Hepatocyte (in vitro differentiated cells): ENCODE data around the gene GPX7. TPM values are rescaled to one million over a fixed set of nuclear protein-coding genes. Genes with fewer than 3 reads are reported as not detected.

ENCODE experiments used
- DNase-seq: peaks from one replicate; pipeline ENCODE4 v3.0.0-alpha.2; 2016; ENCODE audit warnings: low spot score
- H2AFZ ChIP-seq: fragments of 200-600 bp; sonication (generic); 2 replicates; pipeline ENCODE4 v1.6.0; 2016; ENCODE audit warnings: antibody characterized with exemption, mild to moderate bottlenecking
- H3K27ac ChIP-seq: fragments of 200-600 bp; sonication (generic); 2 replicates; pipeline ENCODE4 v1.5.1; 2016; ENCODE audit warnings: mild to moderate bottlenecking
- H3K27me3 ChIP-seq: fragments of 200-600 bp; sonication (generic); 2 replicates; pipeline ENCODE4 v1.6.1; 2016
- H3K36me3 ChIP-seq: fragments of 200-600 bp; sonication (generic); replicated peaks from 2 replicates; pipeline ENCODE4 v1.5.1; 2016; ENCODE audit warnings: low read depth; ENCODE audit not compliant: insufficient read depth
- H3K4me1 ChIP-seq: fragments of 200-600 bp; sonication (generic); 2 replicates; pipeline ENCODE4 v1.5.1; 2016; ENCODE audit warnings: mild to moderate bottlenecking, moderate library complexity; ENCODE audit not compliant: insufficient read depth
- H3K4me2 ChIP-seq: fragments of 200-600 bp; sonication (generic); 2 replicates; pipeline ENCODE4 v1.6.0; 2016
- H3K4me3 ChIP-seq: fragments of 200-600 bp; sonication (generic); 2 replicates; pipeline ENCODE4 v1.5.1; 2016; ENCODE audit warnings: mild to moderate bottlenecking
- H3K79me2 ChIP-seq: fragments of 200-600 bp; sonication (generic); 2 replicates; pipeline ENCODE4 v1.6.0; 2017; ENCODE audit warnings: mild to moderate bottlenecking
- H3K9me2 ChIP-seq: fragments of 200-600 bp; sonication (generic); replicated peaks from 2 replicates; pipeline ENCODE4 v1.6.0; 2017; ENCODE audit warnings: mild to moderate bottlenecking; ENCODE audit not compliant: insufficient read depth
- H3K9me3 ChIP-seq: fragments of 200-600 bp; sonication (generic); 2 replicates; pipeline ENCODE4 v1.5.1; 2016; ENCODE audit warnings: low read depth, mild to moderate bottlenecking
- H4K20me1 ChIP-seq: fragments of 200-600 bp; sonication (generic); 2 replicates; pipeline ENCODE4 v1.6.0; 2016; ENCODE audit warnings: mild to moderate bottlenecking; ENCODE audit not compliant: insufficient read depth, poor library complexity, severe bottlenecking
- EZH2 ChIP-seq: fragments of 200-600 bp; sonication (generic); IDR thresholded peaks from 2 replicates; pipeline ENCODE4 v1.6.1; 2016; ENCODE audit warnings: antibody characterized with exemption, mild to moderate bottlenecking, borderline replicate concordance
- EZH2phosphoT487 ChIP-seq: fragments of 200-600 bp; sonication (generic); IDR thresholded peaks from one replicate; pipeline ENCODE4 v1.6.1; 2018; ENCODE audit warnings: antibody characterized with exemption, mild to moderate bottlenecking, low read depth, moderate library complexity; ENCODE audit not compliant: unreplicated experiment, severe bottlenecking
- WGBS: methylation state at CpG from one replicate; pipeline ENCODE4 v1.1.6; 2016; ENCODE audit warnings: low lambda C conversion rate; ENCODE audit errors: missing lambda C conversion rate; 5-methylcytosine and 5-hydroxymethylcytosine counted together
- polyA plus RNA-seq: library from polyadenylated mRNA; unstranded; fragments of >200 nt; fragmentation: Nextera tagmentation; extraction: Ambion mirVana; gene quantifications from 2 replicates; pipeline ENCODE4 v1.2.1, GENCODE V29; 2016
- total RNA-seq: library from RNA; depleted of rRNA; stranded (reverse); fragments of >200 nt; gene quantifications from 2 replicates; pipeline ENCODE4 v1.2.3, GENCODE V29; 2014
- TF ChIP-seq, protein P1 (sequence below): fragments of 200-600 bp; sonication (generic); IDR thresholded peaks from 2 replicates; pipeline ENCODE4 v1.5.1; 2016; ENCODE audit warnings: antibody characterized with exemption, mild to moderate bottlenecking; ENCODE audit not compliant: poor library complexity

The GPX7 gene
- total and polyA plus RNA-seq, 2 experiments from 2014 or later: 56.4 to 78.9 TPM

- no peaks in the 10 kb centered on the region for H3K79me2 ChIP-seq
- H4K20me1 ChIP-seq: no peaks in the 10 kb centered on the region
- H3K4me2 ChIP-seq: no peak overlapping the region
- H3K4me3 ChIP-seq: no peak overlapping the region
- peaks cover 7% of the 10 kb centered on the region for H3K4me1 ChIP-seq
- TF ChIP-seq EZH2phosphoT487: no peak
- TF ChIP-seq, protein P1, sequence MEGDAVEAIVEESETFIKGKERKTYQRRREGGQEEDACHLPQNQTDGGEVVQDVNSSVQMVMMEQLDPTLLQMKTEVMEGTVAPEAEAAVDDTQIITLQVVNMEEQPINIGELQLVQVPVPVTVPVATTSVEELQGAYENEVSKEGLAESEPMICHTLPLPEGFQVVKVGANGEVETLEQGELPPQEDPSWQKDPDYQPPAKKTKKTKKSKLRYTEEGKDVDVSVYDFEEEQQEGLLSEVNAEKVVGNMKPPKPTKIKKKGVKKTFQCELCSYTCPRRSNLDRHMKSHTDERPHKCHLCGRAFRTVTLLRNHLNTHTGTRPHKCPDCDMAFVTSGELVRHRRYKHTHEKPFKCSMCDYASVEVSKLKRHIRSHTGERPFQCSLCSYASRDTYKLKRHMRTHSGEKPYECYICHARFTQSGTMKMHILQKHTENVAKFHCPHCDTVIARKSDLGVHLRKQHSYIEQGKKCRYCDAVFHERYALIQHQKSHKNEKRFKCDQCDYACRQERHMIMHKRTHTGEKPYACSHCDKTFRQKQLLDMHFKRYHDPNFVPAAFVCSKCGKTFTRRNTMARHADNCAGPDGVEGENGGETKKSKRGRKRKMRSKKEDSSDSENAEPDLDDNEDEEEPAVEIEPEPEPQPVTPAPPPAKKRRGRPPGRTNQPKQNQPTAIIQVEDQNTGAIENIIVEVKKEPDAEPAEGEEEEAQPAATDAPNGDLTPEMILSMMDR: no peak
- TF ChIP-seq EZH2: no peak
- H3K9me3 ChIP-seq: no peaks in the 10 kb centered on the region
- H3K9me2 ChIP-seq: no peaks in the 10 kb centered on the region
- WGBS: 89% methylated on average over 4 of the region's 4 CpGs
- H3K27ac ChIP-seq: no peak overlapping the region
- H3K27me3 ChIP-seq: no peaks in the 10 kb centered on the region
- no peak overlapping the region for H2AFZ ChIP-seq
- no peak for DNase-seq
- H3K36me3 ChIP-seq: no peaks in the 10 kb centered on the region
These were observed 39.1 kb downstream of the GPX7 start for GRCh38 chr1:52641307-52641706.

- 75% methylated on average over 6 of the region's 6 CpGs for WGBS
- Histone ChIP-seq H3K27ac (no peak overlapping the region), H2AFZ (no peak overlapping the region), H3K9me2 (no peaks in the 10 kb centered on the region), H3K27me3 (no peaks in the 10 kb centered on the region), H3K4me1 (no peaks in the 10 kb centered on the region), H3K4me3 (no peak overlapping the region), H3K79me2 (no peaks in the 10 kb centered on the region), H4K20me1 (no peaks in the 10 kb centered on the region), H3K9me3 (no peaks in the 10 kb centered on the region), H3K4me2 (no peak overlapping the region), H3K36me3 (no peaks in the 10 kb centered on the region)
- no peak for DNase-seq
- TF ChIP-seq EZH2phosphoT487 (no peak), EZH2 (no peak)
- TF ChIP-seq, protein P1: no peak
These were observed 43.1 kb downstream of the GPX7 start for GRCh38 chr1:52645261-52645660.

- WGBS: 91% methylated on average over 1 of the region's 1 CpG
- H3K36me3 ChIP-seq: no peaks in the 10 kb centered on the region
- no peak overlapping the region for H3K4me3 ChIP-seq
- no peaks in the 10 kb centered on the region for H3K9me2 ChIP-seq
- H3K4me1 ChIP-seq: peaks cover 11% of the 10 kb centered on the region
- no peaks in the 10 kb centered on the region for H3K27me3 ChIP-seq
- H3K27ac ChIP-seq: peak overlapping the region; percentile 86
- TF ChIP-seq, protein P1: no peak
- TF ChIP-seq EZH2: no peak
- TF ChIP-seq EZH2phosphoT487: no peak
- no peaks in the 10 kb centered on the region for H3K9me3 ChIP-seq
- H3K4me2 ChIP-seq: no peak overlapping the region
- peak; percentile 84 for DNase-seq
- H3K79me2 ChIP-seq: no peaks in the 10 kb centered on the region
- no peak overlapping the region for H2AFZ ChIP-seq
- no peaks in the 10 kb centered on the region for H4K20me1 ChIP-seq
These were observed 49.7 kb downstream of the GPX7 start for GRCh38 chr1:52651904-52652303.
